Measurements from ENCODE around the gene BCAS3.

BCAS3 gene

GRCh38 chr17:61201211-61201610 lies 523.6 kb downstream of the BCAS3 start:
- Histone ChIP-seq H3K27ac (ENCODE audit: insufficient read depth, low read depth, low read length, poor library complexity, severe bottlenecking) (no peak overlapping the region), H3K4me1 (ENCODE audit: control insufficient read depth, insufficient read depth, low read length) (peaks cover 6% of the 10 kb centered on the region), H3K9me3 (ENCODE audit: control insufficient read depth, low read length) (no peaks in the 10 kb centered on the region), H3K36me3 (ENCODE audit: control insufficient read depth, insufficient read depth, low read length) (no peaks in the 10 kb centered on the region), H3K27me3 (ENCODE audit: control insufficient read depth, insufficient read depth, low read length, poor library complexity, severe bottlenecking) (no peaks in the 10 kb centered on the region), H3K4me3 (ENCODE audit: insufficient read depth, low read depth, low read length) (no peak overlapping the region)
- 95 to 99% methylated on average over 3 of the region's 3 CpGs for WGBS, 2 experiments

GRCh38 chr17:61202564-61202963 lies 524.9 kb downstream of the BCAS3 start:
- peaks cover 6% of the 10 kb centered on the region for H3K4me1 ChIP-seq (ENCODE audit: control insufficient read depth, insufficient read depth, low read length)
- no peaks in the 10 kb centered on the region for H3K36me3 ChIP-seq (ENCODE audit: control insufficient read depth, insufficient read depth, low read length)
- H3K9me3 ChIP-seq (ENCODE audit: control insufficient read depth, low read length), result no peaks in the 10 kb centered on the region
- no peaks in the 10 kb centered on the region for H3K27me3 ChIP-seq (ENCODE audit: control insufficient read depth, insufficient read depth, low read length, poor library complexity, severe bottlenecking)
- H3K27ac ChIP-seq (ENCODE audit: insufficient read depth, low read depth, low read length, poor library complexity, severe bottlenecking), result no peak overlapping the region
- no peak overlapping the region for H3K4me3 ChIP-seq (ENCODE audit: insufficient read depth, low read depth, low read length)
- 100% methylated on average over 1 to 2 of the region's 2 CpGs for WGBS, 2 experiments

- Histone ChIP-seq H3K27ac (ENCODE audit: insufficient read depth, low read depth, low read length, poor library complexity, severe bottlenecking) (no peak overlapping the region), H3K4me3 (ENCODE audit: insufficient read depth, low read depth, low read length) (no peak overlapping the region), H3K9me3 (ENCODE audit: control insufficient read depth, low read length) (no peaks in the 10 kb centered on the region), H3K27me3 (ENCODE audit: control insufficient read depth, insufficient read depth, low read length, poor library complexity, severe bottlenecking) (no peaks in the 10 kb centered on the region), H3K4me1 (ENCODE audit: control insufficient read depth, insufficient read depth, low read length) (peaks cover 12% of the 10 kb centered on the region), H3K36me3 (ENCODE audit: control insufficient read depth, insufficient read depth, low read length) (no peaks in the 10 kb centered on the region)
- WGBS, 2 experiments, result 22 to 26% methylated on average over 7 of the region's 7 CpGs
These were observed 526.0 kb downstream of the BCAS3 start for GRCh38 chr17:61203671-61204131.

GRCh38 chr17:61204456-61204855 lies 526.8 kb downstream of the BCAS3 start:
- H3K9me3 ChIP-seq (ENCODE audit: control insufficient read depth, low read length), result no peaks in the 10 kb centered on the region
- H3K4me1 ChIP-seq (ENCODE audit: control insufficient read depth, insufficient read depth, low read length), result peaks cover 19% of the 10 kb centered on the region
- H3K36me3 ChIP-seq (ENCODE audit: control insufficient read depth, insufficient read depth, low read length), result no peaks in the 10 kb centered on the region
- H3K4me3 ChIP-seq (ENCODE audit: insufficient read depth, low read depth, low read length), result no peak overlapping the region
- WGBS, 2 experiments, result 91 to 92% methylated on average over 5 of the region's 5 CpGs
- no peak overlapping the region for H3K27ac ChIP-seq (ENCODE audit: insufficient read depth, low read depth, low read length, poor library complexity, severe bottlenecking)
- no peaks in the 10 kb centered on the region for H3K27me3 ChIP-seq (ENCODE audit: control insufficient read depth, insufficient read depth, low read length, poor library complexity, severe bottlenecking)

GRCh38 chr17:61205401-61205800 lies 527.8 kb downstream of the BCAS3 start:
- 84 to 90% methylated on average over 3 of the region's 3 CpGs for WGBS, 2 experiments

GRCh38 chr17:61205931-61206330 lies 528.3 kb downstream of the BCAS3 start:
- no peaks in the 10 kb centered on the region for H3K9me3 ChIP-seq (ENCODE audit: control insufficient read depth, low read length)
- H3K4me1 ChIP-seq (ENCODE audit: control insufficient read depth, insufficient read depth, low read length), result peaks cover 29% of the 10 kb centered on the region
- no peaks in the 10 kb centered on the region for H3K27me3 ChIP-seq (ENCODE audit: control insufficient read depth, insufficient read depth, low read length, poor library complexity, severe bottlenecking)
- H3K27ac ChIP-seq (ENCODE audit: insufficient read depth, low read depth, low read length, poor library complexity, severe bottlenecking), result no peak overlapping the region
- H3K36me3 ChIP-seq (ENCODE audit: control insufficient read depth, insufficient read depth, low read length), result no peaks in the 10 kb centered on the region
- WGBS, 2 experiments, result 93 to 96% methylated on average over 4 of the region's 4 CpGs
- H3K4me3 ChIP-seq (ENCODE audit: insufficient read depth, low read depth, low read length), result no peak overlapping the region

More at GRCh38 chr17:61205401-61205800, 527.8 kb downstream of the BCAS3 start:
- Histone ChIP-seq H3K27me3 (ENCODE audit: control insufficient read depth, insufficient read depth, low read length, poor library complexity, severe bottlenecking) (no peaks in the 10 kb centered on the region), H3K9me3 (ENCODE audit: control insufficient read depth, low read length) (no peaks in the 10 kb centered on the region), H3K36me3 (ENCODE audit: control insufficient read depth, insufficient read depth, low read length) (no peaks in the 10 kb centered on the region), H3K4me1 (ENCODE audit: control insufficient read depth, insufficient read depth, low read length) (peaks cover 23% of the 10 kb centered on the region), H3K4me3 (ENCODE audit: insufficient read depth, low read depth, low read length) (no peak overlapping the region), H3K27ac (ENCODE audit: insufficient read depth, low read depth, low read length, poor library complexity, severe bottlenecking) (no peak overlapping the region)

- H3K36me3 ChIP-seq (ENCODE audit: control insufficient read depth, insufficient read depth, low read length), result no peaks in the 10 kb centered on the region
- H3K27ac ChIP-seq (ENCODE audit: insufficient read depth, low read depth, low read length, poor library complexity, severe bottlenecking), result no peak overlapping the region
- no peaks in the 10 kb centered on the region for H3K27me3 ChIP-seq (ENCODE audit: control insufficient read depth, insufficient read depth, low read length, poor library complexity, severe bottlenecking)
- no peaks in the 10 kb centered on the region for H3K9me3 ChIP-seq (ENCODE audit: control insufficient read depth, low read length)
- no peak overlapping the region for H3K4me3 ChIP-seq (ENCODE audit: insufficient read depth, low read depth, low read length)
- H3K4me1 ChIP-seq (ENCODE audit: control insufficient read depth, insufficient read depth, low read length), result peaks cover 37% of the 10 kb centered on the region
- WGBS, 2 experiments, result 94 to 100% methylated on average over 2 to 5 of the region's 5 CpGs
These were observed 529.3 kb downstream of the BCAS3 start for GRCh38 chr17:61206922-61207321.

GRCh38 chr17:61208301-61209105 lies 530.9 kb downstream of the BCAS3 start:
- Histone ChIP-seq H3K9me3 (ENCODE audit: control insufficient read depth, low read length) (no peaks in the 10 kb centered on the region), H3K27me3 (ENCODE audit: control insufficient read depth, insufficient read depth, low read length, poor library complexity, severe bottlenecking) (no peaks in the 10 kb centered on the region), H3K36me3 (ENCODE audit: control insufficient read depth, insufficient read depth, low read length) (no peaks in the 10 kb centered on the region), H3K4me3 (ENCODE audit: insufficient read depth, low read depth, low read length) (no peak overlapping the region), H3K4me1 (ENCODE audit: control insufficient read depth, insufficient read depth, low read length) (peaks cover 37% of the 10 kb centered on the region), H3K27ac (ENCODE audit: insufficient read depth, low read depth, low read length, poor library complexity, severe bottlenecking) (peak overlapping the region; percentile 48)
- 73 to 75% methylated on average over 6 of the region's 6 CpGs for WGBS, 2 experiments

GRCh38 chr17:61209106-61209439 lies 531.4 kb downstream of the BCAS3 start:
- H3K4me3 ChIP-seq (ENCODE audit: insufficient read depth, low read depth, low read length), result no peak overlapping the region
- peaks cover 32% of the 10 kb centered on the region for H3K4me1 ChIP-seq (ENCODE audit: control insufficient read depth, insufficient read depth, low read length)
- no peaks in the 10 kb centered on the region for H3K36me3 ChIP-seq (ENCODE audit: control insufficient read depth, insufficient read depth, low read length)
- H3K9me3 ChIP-seq (ENCODE audit: control insufficient read depth, low read length), result no peaks in the 10 kb centered on the region
- H3K27ac ChIP-seq (ENCODE audit: insufficient read depth, low read depth, low read length, poor library complexity, severe bottlenecking), result peak overlapping the region; percentile 33
- WGBS, 2 experiments, result 86 to 90% methylated on average over 3 of the region's 4 CpGs
- no peaks in the 10 kb centered on the region for H3K27me3 ChIP-seq (ENCODE audit: control insufficient read depth, insufficient read depth, low read length, poor library complexity, severe bottlenecking)

- 74 to 75% methylated on average over 6 of the region's 6 CpGs for WGBS, 2 experiments
- no peaks in the 10 kb centered on the region for H3K9me3 ChIP-seq (ENCODE audit: control insufficient read depth, low read length)
- H3K4me3 ChIP-seq (ENCODE audit: insufficient read depth, low read depth, low read length), result no peak overlapping the region
- H3K27me3 ChIP-seq (ENCODE audit: control insufficient read depth, insufficient read depth, low read length, poor library complexity, severe bottlenecking), result no peaks in the 10 kb centered on the region
- no peaks in the 10 kb centered on the region for H3K36me3 ChIP-seq (ENCODE audit: control insufficient read depth, insufficient read depth, low read length)
- peaks cover 31% of the 10 kb centered on the region for H3K4me1 ChIP-seq (ENCODE audit: control insufficient read depth, insufficient read depth, low read length)
- peak overlapping the region; percentile 33 for H3K27ac ChIP-seq (ENCODE audit: insufficient read depth, low read depth, low read length, poor library complexity, severe bottlenecking)
These were observed 531.9 kb downstream of the BCAS3 start for GRCh38 chr17:61209525-61209924.
